Left ventricle myocardium inferior (tissue), 1 donor: ENCODE measurements around the gene PTPN13. TPM values are rescaled to one million over a fixed set of nuclear protein-coding genes. Genes with fewer than 3 reads are reported as not detected.
A peak's percentile ranks its signal among the peaks of the same experiment; 100 is the strongest.

Experiments
- DNase-seq: peaks from one replicate; pipeline ENCODE4 v3.0.0-alpha.2; 2020
- H3K27ac ChIP-seq: fragments of 200-600 bp; replicated peaks from 2 replicates; pipeline ENCODE4 v1.8.0; 2021
- H3K27me3 ChIP-seq: fragments of 200-600 bp; 2 replicates; pipeline ENCODE4 v1.8.0; 2021; ENCODE audit warnings: low read depth
- H3K36me3 ChIP-seq: fragments of 200-600 bp; 2 replicates; pipeline ENCODE4 v1.8.0; 2021
- H3K4me1 ChIP-seq: fragments of 200-600 bp; 2 replicates; pipeline ENCODE4 v1.8.0; 2021
- H3K4me3 ChIP-seq: fragments of 200-600 bp; 2 replicates; pipeline ENCODE4 v1.8.0; 2021; ENCODE audit warnings: mild to moderate bottlenecking, moderate library complexity
- H3K9me3 ChIP-seq: fragments of 200-600 bp; replicated peaks from 2 replicates; pipeline ENCODE4 v1.8.0; 2021
- CTCF ChIP-seq: fragments of 200-600 bp; IDR thresholded peaks from 2 replicates; pipeline ENCODE4 v1.8.0; 2021; ENCODE audit warnings: antibody characterized with exemption, mild to moderate bottlenecking, borderline replicate concordance
- intact Hi-C: fragments of 100-400 bp; cut with micrococcal nuclease; formaldehyde crosslinking; loops from one replicate; pipeline ENCODE4 v1.11.0; 2022
- total RNA-seq: library from RNA; stranded (reverse); fragmentation: NEBNext Ultra II Directional; extraction: Animal tissue kit (Norgen Biotek cat#: 25700); gene quantifications from one replicate; pipeline ENCODE4 v1.2.1, GENCODE V29; 2021
- donor health status: DM: no; HTN: yes; CAD: no; lungs with severe emphysema.

The PTPN13 gene
- total RNA-seq, 1 donor from 2014 or later, result 3.8 TPM

- H3K36me3 ChIP-seq, result peaks cover 4% of the 10 kb centered on the region
- peak; percentile 17 for TF ChIP-seq CTCF
- H3K27me3 ChIP-seq, result no peaks in the 10 kb centered on the region
- intact Hi-C loops, result no loop called here
- H3K27ac ChIP-seq, result no peak overlapping the region
- peaks cover 15% of the 10 kb centered on the region for H3K9me3 ChIP-seq
- no peak overlapping the region for H3K4me3 ChIP-seq
- H3K4me1 ChIP-seq, result no peaks in the 10 kb centered on the region
- DNase-seq, result no peak
Observed at GRCh38 chr4:86791126-86791525, 197.0 kb downstream of the PTPN13 start.

- no peak overlapping the region for H3K4me3 ChIP-seq
- H3K36me3 ChIP-seq, result peaks cover 29% of the 10 kb centered on the region
- intact Hi-C loops, result no loop called here
- H3K9me3 ChIP-seq, result no peaks in the 10 kb centered on the region
- H3K27me3 ChIP-seq, result no peaks in the 10 kb centered on the region
- no peaks in the 10 kb centered on the region for H3K4me1 ChIP-seq
- DNase-seq, result no peak
- no peak for TF ChIP-seq CTCF
- no peak overlapping the region for H3K27ac ChIP-seq
Observed at GRCh38 chr4:86809809-86810208, 215.7 kb downstream of the PTPN13 start.

- Histone ChIP-seq H3K4me3 (no peak overlapping the region), H3K4me1 (no peaks in the 10 kb centered on the region), H3K36me3 (peaks cover 29% of the 10 kb centered on the region), H3K9me3 (peaks cover 10% of the 10 kb centered on the region), H3K27me3 (no peaks in the 10 kb centered on the region), H3K27ac (no peak overlapping the region)
- DNase-seq, result no peak
- no peak for TF ChIP-seq CTCF
- intact Hi-C loops, result no loop called here
Observed at GRCh38 chr4:86810847-86811246, 216.7 kb downstream of the PTPN13 start.

GRCh38 chr4:86815653-86816052 is 221.5 kb downstream of the PTPN13 start:
- peak overlapping the region; percentile 53 for H3K27ac ChIP-seq
- intact Hi-C loops, result no loop called here
- no peak for TF ChIP-seq CTCF
- peaks cover 18% of the 10 kb centered on the region for H3K36me3 ChIP-seq
- H3K4me1 ChIP-seq, result no peaks in the 10 kb centered on the region
- H3K9me3 ChIP-seq, result peaks cover 17% of the 10 kb centered on the region
- H3K4me3 ChIP-seq, result no peak overlapping the region
- no peak for DNase-seq
- no peaks in the 10 kb centered on the region for H3K27me3 ChIP-seq

- Histone ChIP-seq H3K4me3 (no peak overlapping the region), H3K27ac (peak overlapping the region; percentile 53), H3K9me3 (peaks cover 17% of the 10 kb centered on the region), H3K4me1 (no peaks in the 10 kb centered on the region), H3K36me3 (peaks cover 11% of the 10 kb centered on the region), H3K27me3 (no peaks in the 10 kb centered on the region)
- intact Hi-C loops, result no loop called here
- TF ChIP-seq CTCF, result no peak
- peak; percentile 30 for DNase-seq
Observed at GRCh38 chr4:86816501-86817273, 222.6 kb downstream of the PTPN13 start.
